ENCODE results near the gene FBXL17.

FBXL17 gene

GRCh38 chr5:108115673-108116072 is 266.2 kb downstream of the FBXL17 start:
- H3K4me1 ChIP-seq (ENCODE audit: control insufficient read depth, insufficient read depth, low read length), result no peaks in the 10 kb centered on the region
- H3K27me3 ChIP-seq (replicated peaks; ENCODE audit: control insufficient read depth, insufficient read depth, low read length), result no peaks in the 10 kb centered on the region
- no peaks in the 10 kb centered on the region for H3K36me3 ChIP-seq (ENCODE audit: control insufficient read depth, insufficient read depth, low read length, severe bottlenecking)
- no peak overlapping the region for H3K9ac ChIP-seq (ENCODE audit: low read length)
- no peak for DNase-seq (ENCODE audit: low read depth)
- no peaks in the 10 kb centered on the region for H3K9me3 ChIP-seq (ENCODE audit: control insufficient read depth, low read length)
- H3K4me3 ChIP-seq (ENCODE audit: low read length), result no peak overlapping the region

GRCh38 chr5:108113950-108114349 is 267.9 kb downstream of the FBXL17 start:
- no peak for DNase-seq (ENCODE audit: low read depth)
- Histone ChIP-seq H3K9me3 (ENCODE audit: control insufficient read depth, low read length) (no peaks in the 10 kb centered on the region), H3K36me3 (ENCODE audit: control insufficient read depth, insufficient read depth, low read length, severe bottlenecking) (no peaks in the 10 kb centered on the region), H3K4me1 (ENCODE audit: control insufficient read depth, insufficient read depth, low read length) (no peaks in the 10 kb centered on the region), H3K27me3 (replicated peaks; ENCODE audit: control insufficient read depth, insufficient read depth, low read length) (no peaks in the 10 kb centered on the region), H3K4me3 (ENCODE audit: low read length) (no peak overlapping the region), H3K9ac (ENCODE audit: low read length) (no peak overlapping the region)

- Histone ChIP-seq H3K4me1 (ENCODE audit: control insufficient read depth, insufficient read depth, low read length) (no peaks in the 10 kb centered on the region), H3K9me3 (ENCODE audit: control insufficient read depth, low read length) (no peaks in the 10 kb centered on the region), H3K36me3 (ENCODE audit: control insufficient read depth, insufficient read depth, low read length, severe bottlenecking) (no peaks in the 10 kb centered on the region), H3K4me3 (ENCODE audit: low read length) (no peak overlapping the region), H3K27me3 (replicated peaks; ENCODE audit: control insufficient read depth, insufficient read depth, low read length) (no peaks in the 10 kb centered on the region), H3K9ac (ENCODE audit: low read length) (no peak overlapping the region)
- no peak for DNase-seq (ENCODE audit: low read depth)
These were observed 270.2 kb downstream of the FBXL17 start for GRCh38 chr5:108111736-108112135.

GRCh38 chr5:108109059-108109458 is 272.8 kb downstream of the FBXL17 start:
- H3K4me1 ChIP-seq (ENCODE audit: control insufficient read depth, insufficient read depth, low read length), result no peaks in the 10 kb centered on the region
- H3K4me3 ChIP-seq (ENCODE audit: low read length), result no peak overlapping the region
- no peaks in the 10 kb centered on the region for H3K27me3 ChIP-seq (replicated peaks; ENCODE audit: control insufficient read depth, insufficient read depth, low read length)
- no peak for DNase-seq (ENCODE audit: low read depth)
- no peak overlapping the region for H3K9ac ChIP-seq (ENCODE audit: low read length)
- H3K36me3 ChIP-seq (ENCODE audit: control insufficient read depth, insufficient read depth, low read length, severe bottlenecking), result no peaks in the 10 kb centered on the region
- no peaks in the 10 kb centered on the region for H3K9me3 ChIP-seq (ENCODE audit: control insufficient read depth, low read length)

GRCh38 chr5:108104448-108104847 is 277.4 kb downstream of the FBXL17 start:
- H3K9me3 ChIP-seq (ENCODE audit: control insufficient read depth, low read length), result no peaks in the 10 kb centered on the region
- DNase-seq (ENCODE audit: low read depth), result no peak
- no peak overlapping the region for H3K9ac ChIP-seq (ENCODE audit: low read length)
- no peaks in the 10 kb centered on the region for H3K36me3 ChIP-seq (ENCODE audit: control insufficient read depth, insufficient read depth, low read length, severe bottlenecking)
- H3K4me1 ChIP-seq (ENCODE audit: control insufficient read depth, insufficient read depth, low read length), result peaks cover 24% of the 10 kb centered on the region
- H3K27me3 ChIP-seq (replicated peaks; ENCODE audit: control insufficient read depth, insufficient read depth, low read length), result no peaks in the 10 kb centered on the region
- no peak overlapping the region for H3K4me3 ChIP-seq (ENCODE audit: low read length)

- peak; percentile 41 for DNase-seq (ENCODE audit: low read depth)
- H3K9ac ChIP-seq (ENCODE audit: low read length), result no peak overlapping the region
These were observed 279.4 kb downstream of the FBXL17 start for GRCh38 chr5:108102463-108102862.

GRCh38 chr5:108101821-108102220 is 280.1 kb downstream of the FBXL17 start:
- no peaks in the 10 kb centered on the region for H3K27me3 ChIP-seq (replicated peaks; ENCODE audit: control insufficient read depth, insufficient read depth, low read length)
- H3K36me3 ChIP-seq (ENCODE audit: control insufficient read depth, insufficient read depth, low read length, severe bottlenecking), result no peaks in the 10 kb centered on the region
- no peak for DNase-seq (ENCODE audit: low read depth)
- H3K9me3 ChIP-seq (ENCODE audit: control insufficient read depth, low read length), result no peaks in the 10 kb centered on the region
- no peak overlapping the region for H3K9ac ChIP-seq (ENCODE audit: low read length)
- H3K4me1 ChIP-seq (ENCODE audit: control insufficient read depth, insufficient read depth, low read length), result peaks cover 24% of the 10 kb centered on the region
- no peak overlapping the region for H3K4me3 ChIP-seq (ENCODE audit: low read length)

More at GRCh38 chr5:108102463-108102862, 279.4 kb downstream of the FBXL17 start:
- peaks cover 24% of the 10 kb centered on the region for H3K4me1 ChIP-seq (ENCODE audit: control insufficient read depth, insufficient read depth, low read length)
- H3K27me3 ChIP-seq (replicated peaks; ENCODE audit: control insufficient read depth, insufficient read depth, low read length), result no peaks in the 10 kb centered on the region
- no peak overlapping the region for H3K4me3 ChIP-seq (ENCODE audit: low read length)
- H3K36me3 ChIP-seq (ENCODE audit: control insufficient read depth, insufficient read depth, low read length, severe bottlenecking), result no peaks in the 10 kb centered on the region
- no peaks in the 10 kb centered on the region for H3K9me3 ChIP-seq (ENCODE audit: control insufficient read depth, low read length)

GRCh38 chr5:108101130-108101529 is 280.8 kb downstream of the FBXL17 start:
- DNase-seq (ENCODE audit: low read depth), result peak; percentile 12
- Histone ChIP-seq H3K36me3 (ENCODE audit: control insufficient read depth, insufficient read depth, low read length, severe bottlenecking) (no peaks in the 10 kb centered on the region), H3K4me1 (ENCODE audit: control insufficient read depth, insufficient read depth, low read length) (peaks cover 24% of the 10 kb centered on the region), H3K9me3 (ENCODE audit: control insufficient read depth, low read length) (no peaks in the 10 kb centered on the region), H3K4me3 (ENCODE audit: low read length) (no peak overlapping the region), H3K27me3 (replicated peaks; ENCODE audit: control insufficient read depth, insufficient read depth, low read length) (no peaks in the 10 kb centered on the region), H3K9ac (ENCODE audit: low read length) (no peak overlapping the region)

GRCh38 chr5:108094800-108095199 is 287.1 kb downstream of the FBXL17 start:
- Histone ChIP-seq H3K4me3 (ENCODE audit: low read length) (no peak overlapping the region), H3K36me3 (ENCODE audit: control insufficient read depth, insufficient read depth, low read length, severe bottlenecking) (no peaks in the 10 kb centered on the region), H3K27me3 (replicated peaks; ENCODE audit: control insufficient read depth, insufficient read depth, low read length) (no peaks in the 10 kb centered on the region), H3K4me1 (ENCODE audit: control insufficient read depth, insufficient read depth, low read length) (no peaks in the 10 kb centered on the region), H3K9me3 (ENCODE audit: control insufficient read depth, low read length) (no peaks in the 10 kb centered on the region), H3K9ac (ENCODE audit: low read length) (no peak overlapping the region)
- DNase-seq (ENCODE audit: low read depth), result no peak

GRCh38 chr5:108093186-108093585 is 288.7 kb downstream of the FBXL17 start:
- no peaks in the 10 kb centered on the region for H3K9me3 ChIP-seq (ENCODE audit: control insufficient read depth, low read length)
- no peaks in the 10 kb centered on the region for H3K36me3 ChIP-seq (ENCODE audit: control insufficient read depth, insufficient read depth, low read length, severe bottlenecking)
- peak; percentile 49 for DNase-seq (ENCODE audit: low read depth)
- no peak overlapping the region for H3K9ac ChIP-seq (ENCODE audit: low read length)
- H3K4me1 ChIP-seq (ENCODE audit: control insufficient read depth, insufficient read depth, low read length), result no peaks in the 10 kb centered on the region
- no peak overlapping the region for H3K4me3 ChIP-seq (ENCODE audit: low read length)
- H3K27me3 ChIP-seq (replicated peaks; ENCODE audit: control insufficient read depth, insufficient read depth, low read length), result no peaks in the 10 kb centered on the region

- DNase-seq (ENCODE audit: low read depth), result peak; percentile 21
- no peaks in the 10 kb centered on the region for H3K36me3 ChIP-seq (ENCODE audit: control insufficient read depth, insufficient read depth, low read length, severe bottlenecking)
- H3K9me3 ChIP-seq (ENCODE audit: control insufficient read depth, low read length), result no peaks in the 10 kb centered on the region
- H3K4me1 ChIP-seq (ENCODE audit: control insufficient read depth, insufficient read depth, low read length), result no peaks in the 10 kb centered on the region
- no peak overlapping the region for H3K9ac ChIP-seq (ENCODE audit: low read length)
- H3K4me3 ChIP-seq (ENCODE audit: low read length), result no peak overlapping the region
- H3K27me3 ChIP-seq (replicated peaks; ENCODE audit: control insufficient read depth, insufficient read depth, low read length), result no peaks in the 10 kb centered on the region
These were observed 291.0 kb downstream of the FBXL17 start for GRCh38 chr5:108090946-108091345.

- DNase-seq (ENCODE audit: low read depth), result no peak
- Histone ChIP-seq H3K27me3 (replicated peaks; ENCODE audit: control insufficient read depth, insufficient read depth, low read length) (no peaks in the 10 kb centered on the region), H3K4me3 (ENCODE audit: low read length) (no peak overlapping the region)
These were observed 297.8 kb downstream of the FBXL17 start for GRCh38 chr5:108084105-108084504.

More at GRCh38 chr5:108084105-108084504, 297.8 kb downstream of the FBXL17 start:
- no peaks in the 10 kb centered on the region for H3K36me3 ChIP-seq (ENCODE audit: control insufficient read depth, insufficient read depth, low read length, severe bottlenecking)
- H3K9me3 ChIP-seq (ENCODE audit: control insufficient read depth, low read length), result no peaks in the 10 kb centered on the region
- H3K4me1 ChIP-seq (ENCODE audit: control insufficient read depth, insufficient read depth, low read length), result peaks cover 12% of the 10 kb centered on the region
- no peak overlapping the region for H3K9ac ChIP-seq (ENCODE audit: low read length)
